Sigmoid colon (tissue), 4 donors: Measurements from ENCODE around the gene RIMS4.

Experiments
- EP300 ChIP-seq, 4 donors: sonication (generic); formaldehyde crosslinking; IDR thresholded peaks; one replicate each; pipeline ENCODE4 v1.6.1; 2017; ENCODE audit warnings: antibody characterized with exemption in 4 of 4
- POLR2A ChIP-seq, 2 donors: fragments of 450-650 bp; IDR thresholded peaks; one replicate each; pipeline ENCODE4 v1.6.1; 2016; ENCODE audit warnings: antibody characterized with exemption in 2 of 2, mild to moderate bottlenecking in 2 of 2, moderate library complexity in 2 of 2
- POLR2AphosphoS5 ChIP-seq, 4 donors: sonication (generic); formaldehyde crosslinking; IDR thresholded peaks; one replicate each; pipeline ENCODE4 v1.6.1; 2017; ENCODE audit warnings: antibody characterized with exemption in 4 of 4
- TF ChIP-seq, protein P1 (sequence below), 4 experiments: fragments of 450-650 bp in 3 of 4; fragments of 200-600 bp in 1 of 4; IDR thresholded peaks; one replicate each; pipeline ENCODE4 v1.5.1; 2016 to 2019; ENCODE audit warnings: antibody characterized with exemption in 4 of 4, mild to moderate bottlenecking in 3 of 4, moderate library complexity in 2 of 4

DNA sequence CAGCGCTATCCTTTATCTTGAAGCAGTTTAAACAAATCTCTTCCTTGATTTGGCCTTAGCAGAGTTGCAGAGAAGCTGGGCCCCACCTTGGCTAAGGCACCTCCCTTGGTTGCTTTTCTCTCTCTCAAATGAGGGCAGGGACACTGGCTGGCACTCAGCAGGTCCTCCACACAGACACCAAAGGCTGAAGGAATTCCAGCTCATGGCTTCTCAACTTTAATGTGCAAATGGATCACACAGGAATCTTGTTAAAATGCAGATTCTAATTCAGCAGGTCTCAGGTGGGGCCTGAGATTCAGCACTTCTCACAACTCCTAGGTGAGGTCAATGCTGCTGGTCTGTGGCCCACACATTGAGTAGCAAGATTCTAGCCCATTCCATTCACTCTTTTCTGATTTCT is 25.7 kb downstream of the RIMS4 start:
- TF ChIP-seq, protein P1, sequence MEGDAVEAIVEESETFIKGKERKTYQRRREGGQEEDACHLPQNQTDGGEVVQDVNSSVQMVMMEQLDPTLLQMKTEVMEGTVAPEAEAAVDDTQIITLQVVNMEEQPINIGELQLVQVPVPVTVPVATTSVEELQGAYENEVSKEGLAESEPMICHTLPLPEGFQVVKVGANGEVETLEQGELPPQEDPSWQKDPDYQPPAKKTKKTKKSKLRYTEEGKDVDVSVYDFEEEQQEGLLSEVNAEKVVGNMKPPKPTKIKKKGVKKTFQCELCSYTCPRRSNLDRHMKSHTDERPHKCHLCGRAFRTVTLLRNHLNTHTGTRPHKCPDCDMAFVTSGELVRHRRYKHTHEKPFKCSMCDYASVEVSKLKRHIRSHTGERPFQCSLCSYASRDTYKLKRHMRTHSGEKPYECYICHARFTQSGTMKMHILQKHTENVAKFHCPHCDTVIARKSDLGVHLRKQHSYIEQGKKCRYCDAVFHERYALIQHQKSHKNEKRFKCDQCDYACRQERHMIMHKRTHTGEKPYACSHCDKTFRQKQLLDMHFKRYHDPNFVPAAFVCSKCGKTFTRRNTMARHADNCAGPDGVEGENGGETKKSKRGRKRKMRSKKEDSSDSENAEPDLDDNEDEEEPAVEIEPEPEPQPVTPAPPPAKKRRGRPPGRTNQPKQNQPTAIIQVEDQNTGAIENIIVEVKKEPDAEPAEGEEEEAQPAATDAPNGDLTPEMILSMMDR (IDR thresholded peaks at IDR 0.05): no peak
- TF ChIP-seq POLR2A (IDR thresholded peaks at IDR 0.05) (no peak), EP300 (IDR thresholded peaks at IDR 0.05) (no peak), POLR2AphosphoS5 (IDR thresholded peaks at IDR 0.05) (no peak)
